Measurements from ENCODE around the gene TGM1.
A peak's percentile ranks its signal among the peaks of the same experiment; 100 is the strongest.

The TGM1 gene

DNA sequence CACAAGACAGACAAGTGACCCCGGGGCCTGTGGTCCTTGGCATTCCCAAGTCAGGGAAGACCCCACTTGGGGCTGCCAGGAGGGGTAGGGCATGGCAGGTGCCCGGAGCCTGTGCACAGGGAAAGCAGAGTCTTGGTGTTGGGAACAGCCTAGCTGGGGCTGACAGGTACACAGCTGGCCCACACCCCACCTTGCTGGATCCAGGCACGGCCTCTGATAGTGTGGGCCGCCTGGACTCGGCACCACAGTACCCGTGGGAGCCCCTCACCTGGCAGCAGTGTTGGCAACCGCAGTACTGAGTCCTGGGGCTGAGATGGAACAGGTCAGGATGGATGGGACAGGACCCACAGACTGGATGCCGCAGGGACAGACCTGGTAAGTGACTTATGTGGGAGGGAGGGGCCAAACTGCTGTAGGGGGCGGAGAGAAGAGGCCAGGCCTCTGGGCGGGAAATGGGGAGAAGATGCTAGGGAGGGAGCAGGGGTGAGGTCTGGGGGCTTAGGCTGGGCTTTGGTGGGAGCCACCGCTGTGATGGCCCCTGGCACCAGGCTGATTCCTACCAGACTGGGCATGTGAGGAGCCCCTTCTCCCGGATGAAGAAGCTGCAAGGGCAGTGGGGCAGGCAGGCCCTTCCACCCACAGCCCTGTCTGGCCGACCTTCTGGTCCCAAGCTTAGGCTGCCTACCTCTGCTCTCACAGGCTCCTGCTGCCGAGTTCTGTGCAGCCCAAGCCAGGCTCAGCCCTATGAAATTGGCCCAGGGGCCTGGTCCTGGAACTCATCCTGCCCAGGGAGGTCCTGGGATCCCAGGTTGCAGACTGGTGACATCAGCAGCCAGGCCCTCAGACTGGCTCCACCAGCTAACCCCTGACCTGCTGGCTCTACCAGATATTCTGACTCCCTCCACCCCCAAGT is at the start of gene TGM1:
TSS of gene TGM1 (minus strand) at position 357 of the 913 bp plus-strand sequence. CDS start 825 bp downstream, outside the sequence.
- no peak for DNase-seq (ENCODE audit: low spot score)

DNA sequence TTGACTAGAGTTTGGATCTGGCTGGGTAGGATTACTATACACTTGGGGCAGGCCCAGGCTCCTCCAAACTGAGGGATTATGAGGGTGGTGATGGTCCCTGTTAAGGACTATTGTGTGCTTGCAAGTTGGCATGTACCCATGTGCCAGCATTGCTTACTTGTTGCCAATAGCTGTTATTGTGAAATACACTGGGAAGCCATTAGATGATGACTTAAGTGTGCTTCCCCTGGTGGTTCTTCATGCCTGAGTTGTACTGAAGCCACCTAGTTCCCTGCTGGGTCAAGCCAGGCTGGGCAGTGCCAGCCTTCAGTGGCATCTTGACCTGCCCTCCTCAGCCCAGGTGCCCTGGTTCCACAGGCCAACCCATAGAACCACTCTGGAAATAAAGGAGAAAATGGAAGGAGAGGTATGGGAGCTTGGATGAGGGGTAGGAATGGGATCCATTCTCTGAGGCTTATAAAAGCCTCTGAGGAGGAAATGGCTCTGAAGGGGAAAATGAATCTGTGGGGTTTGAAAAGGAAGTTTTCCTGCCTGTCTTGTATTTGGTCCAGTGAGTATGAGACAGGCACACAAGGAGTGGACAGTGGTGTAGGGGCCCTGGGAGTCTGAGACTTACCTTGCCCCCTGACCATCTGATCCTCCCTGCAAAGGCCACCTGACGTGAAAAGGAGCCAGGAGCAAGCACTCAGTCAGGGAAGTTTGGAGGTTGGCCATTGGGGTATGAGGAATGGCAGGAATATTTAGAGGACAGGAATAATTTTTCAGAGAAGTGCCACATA is 49.0 kb upstream of the TGM1 start:
- no peak for DNase-seq (ENCODE audit: low spot score)

DNA sequence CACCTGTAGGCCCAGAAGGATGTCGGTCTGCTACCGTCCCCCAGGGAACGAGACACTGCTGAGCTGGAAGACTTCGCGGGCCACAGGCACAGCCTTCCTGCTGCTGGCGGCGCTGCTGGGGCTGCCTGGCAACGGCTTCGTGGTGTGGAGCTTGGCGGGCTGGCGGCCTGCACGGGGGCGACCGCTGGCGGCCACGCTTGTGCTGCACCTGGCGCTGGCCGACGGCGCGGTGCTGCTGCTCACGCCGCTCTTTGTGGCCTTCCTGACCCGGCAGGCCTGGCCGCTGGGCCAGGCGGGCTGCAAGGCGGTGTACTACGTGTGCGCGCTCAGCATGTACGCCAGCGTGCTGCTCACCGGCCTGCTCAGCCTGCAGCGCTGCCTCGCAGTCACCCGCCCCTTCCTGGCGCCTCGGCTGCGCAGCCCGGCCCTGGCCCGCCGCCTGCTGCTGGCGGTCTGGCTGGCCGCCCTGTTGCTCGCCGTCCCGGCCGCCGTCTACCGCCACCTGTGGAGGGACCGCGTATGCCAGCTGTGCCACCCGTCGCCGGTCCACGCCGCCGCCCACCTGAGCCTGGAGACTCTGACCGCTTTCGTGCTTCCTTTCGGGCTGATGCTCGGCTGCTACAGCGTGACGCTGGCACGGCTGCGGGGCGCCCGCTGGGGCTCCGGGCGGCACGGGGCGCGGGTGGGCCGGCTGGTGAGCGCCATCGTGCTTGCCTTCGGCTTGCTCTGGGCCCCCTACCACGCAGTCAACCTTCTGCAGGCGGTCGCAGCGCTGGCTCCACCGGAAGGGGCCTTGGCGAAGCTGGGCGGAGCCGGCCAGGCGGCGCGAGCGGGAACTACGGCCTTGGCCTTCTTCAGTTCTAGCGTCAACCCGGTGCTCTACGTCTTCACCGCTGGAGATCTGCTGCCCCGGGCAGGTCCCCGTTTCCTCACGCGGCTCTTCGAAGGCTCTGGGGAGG is 47.9 kb upstream of the TGM1 start, which contains the start of gene LTB4R:
TSS of gene LTB4R (plus strand) at position 857 of the 959 bp plus-strand sequence. CDS start 4,150 bp downstream, outside the sequence.
- no peak for DNase-seq (ENCODE audit: low spot score)

DNA sequence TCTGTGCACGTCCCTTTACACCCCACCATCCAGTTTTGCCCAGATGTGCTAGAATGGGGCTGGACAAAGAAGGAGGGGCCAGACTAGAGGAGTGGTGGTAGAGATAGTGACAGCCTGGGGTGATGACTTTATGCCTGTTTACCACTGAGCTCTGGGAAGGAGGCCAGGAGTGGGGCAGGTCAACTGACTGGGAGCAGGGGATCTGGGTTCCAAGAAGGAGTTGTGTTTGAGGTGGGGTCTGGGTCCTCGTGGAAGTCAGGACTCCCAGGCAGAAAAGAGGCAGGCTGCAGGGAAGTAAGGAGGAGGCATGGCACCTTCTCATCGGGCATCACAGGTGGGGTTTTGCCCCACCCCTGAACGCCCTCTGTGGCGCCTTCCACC is 47.3 kb upstream of the TGM1 start:
- DNase-seq (ENCODE audit: low spot score), result no peak

DNA sequence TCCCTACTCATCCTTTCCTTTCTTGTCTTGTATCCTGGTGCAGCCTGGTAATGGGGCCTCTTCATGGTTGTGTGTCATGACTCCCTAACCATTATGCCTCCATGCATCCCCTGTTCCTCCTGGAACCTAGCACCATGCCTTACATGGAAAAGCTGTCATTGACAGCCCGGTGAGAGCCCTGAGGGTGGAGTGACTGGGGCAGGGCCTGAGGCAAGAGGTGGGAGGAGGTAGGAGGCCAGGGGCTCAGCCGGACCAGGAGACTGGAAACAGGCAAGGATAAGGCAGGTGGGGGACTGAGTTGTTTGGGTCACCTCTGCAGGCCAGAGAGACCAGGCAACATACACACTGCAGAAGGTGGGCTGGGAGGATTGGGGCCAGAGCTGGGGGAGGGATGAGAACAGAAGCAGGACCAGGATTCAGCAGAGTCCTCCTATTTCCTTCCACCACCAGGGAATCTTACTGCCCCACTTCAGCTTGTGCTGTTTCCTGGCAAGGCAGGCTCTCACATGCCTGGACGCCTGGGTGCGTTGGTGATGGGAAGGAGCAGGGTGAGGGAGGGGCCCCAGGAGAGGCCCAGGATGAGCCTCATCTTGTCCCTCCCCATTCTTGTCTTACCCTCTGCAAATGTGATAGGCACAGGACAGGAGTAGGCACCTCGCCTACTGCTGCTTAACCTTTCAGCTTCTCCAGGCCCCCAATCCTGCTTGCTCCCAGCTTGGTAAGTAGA is 46.7 kb upstream of the TGM1 start, which contains the start of gene LTB4R2:
TSS of gene LTB4R2 (plus strand) at position 603 of the 727 bp plus-strand sequence. CDS start 525 bp downstream, outside the sequence.
- DNase-seq (ENCODE audit: low spot score), result no peak

DNA sequence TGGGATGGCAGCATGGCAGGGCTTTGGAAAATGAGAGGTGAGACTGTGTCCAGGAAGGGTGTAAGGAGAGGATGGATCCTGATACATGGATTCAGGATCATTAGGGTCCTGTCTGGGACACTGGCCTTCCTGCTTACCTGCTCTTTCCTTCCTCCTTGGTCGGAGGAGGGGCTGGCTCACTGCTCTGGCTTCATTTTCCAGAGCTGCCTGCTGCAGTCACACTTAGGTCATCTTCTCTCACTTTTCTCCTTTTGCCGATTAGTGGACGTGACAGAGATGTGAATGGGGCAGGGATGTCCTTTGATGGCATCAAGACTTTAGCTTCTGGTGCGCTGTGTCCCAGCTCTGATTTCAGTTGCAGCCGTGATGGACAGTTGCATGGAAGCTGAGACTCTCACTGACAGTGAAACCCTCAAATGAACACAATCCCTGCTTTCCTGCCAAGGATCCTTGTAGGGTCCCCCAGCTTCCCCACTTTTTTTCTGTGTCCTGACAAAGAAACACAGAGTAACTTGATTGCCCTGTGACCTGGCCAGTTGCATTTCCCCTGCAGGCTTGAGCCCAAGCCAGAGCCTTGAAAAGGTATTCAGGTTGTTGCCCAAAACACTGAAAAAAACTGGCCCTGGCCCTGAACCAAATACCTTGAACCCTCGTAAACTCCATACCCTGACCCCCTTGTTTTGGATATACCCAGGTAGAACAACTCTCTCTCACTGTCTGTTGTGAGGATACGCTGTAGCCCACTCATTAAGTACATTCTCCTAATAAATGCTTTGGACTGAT is 45.6 kb upstream of the TGM1 start:
- no peak for DNase-seq (ENCODE audit: low spot score)

DNA sequence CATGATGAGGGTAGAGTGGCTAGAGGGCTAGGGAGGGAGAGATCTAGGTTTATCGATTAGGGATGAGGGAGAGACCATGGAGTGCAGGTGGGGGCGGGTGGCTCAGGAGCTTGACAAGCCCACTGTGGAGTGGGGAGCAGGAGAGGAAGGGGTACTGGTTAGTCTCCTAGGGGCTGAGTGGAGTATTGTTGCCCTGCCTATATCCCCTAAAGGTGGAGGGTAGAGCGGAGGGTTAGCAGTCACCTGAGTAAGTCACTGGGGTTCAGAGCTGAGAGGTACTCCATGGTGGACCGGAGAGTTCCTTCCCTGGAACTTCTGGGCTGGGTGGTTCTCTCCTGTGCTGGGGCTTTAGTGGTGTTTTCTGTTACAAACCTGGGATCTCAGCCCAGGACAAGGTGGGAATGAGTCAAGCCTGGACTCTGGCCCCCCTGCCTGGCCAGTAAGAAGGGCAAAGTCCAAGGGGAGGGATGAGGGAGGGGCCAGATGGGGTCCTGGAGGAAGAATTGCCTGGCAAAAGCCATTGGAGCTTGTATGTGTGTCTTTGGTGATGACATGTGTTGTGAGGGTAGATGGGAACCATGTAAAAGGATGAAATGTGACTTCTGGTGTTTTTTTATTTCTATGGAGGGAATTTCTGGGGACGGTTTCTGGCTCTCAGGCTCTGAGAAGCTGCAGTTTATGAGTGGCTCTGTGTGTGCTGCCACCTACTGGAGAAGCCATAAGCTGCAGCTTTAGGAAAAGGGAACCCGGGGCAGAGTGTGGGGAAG is 44.8 kb upstream of the TGM1 start, which contains the start of gene CIDEB:
TSS of gene CIDEB (minus strand) at position 403 of the 767 bp plus-strand sequence. CDS start at position 284, 119 bp downstream.
- peak; percentile 67 for DNase-seq (ENCODE audit: low spot score)

DNA sequence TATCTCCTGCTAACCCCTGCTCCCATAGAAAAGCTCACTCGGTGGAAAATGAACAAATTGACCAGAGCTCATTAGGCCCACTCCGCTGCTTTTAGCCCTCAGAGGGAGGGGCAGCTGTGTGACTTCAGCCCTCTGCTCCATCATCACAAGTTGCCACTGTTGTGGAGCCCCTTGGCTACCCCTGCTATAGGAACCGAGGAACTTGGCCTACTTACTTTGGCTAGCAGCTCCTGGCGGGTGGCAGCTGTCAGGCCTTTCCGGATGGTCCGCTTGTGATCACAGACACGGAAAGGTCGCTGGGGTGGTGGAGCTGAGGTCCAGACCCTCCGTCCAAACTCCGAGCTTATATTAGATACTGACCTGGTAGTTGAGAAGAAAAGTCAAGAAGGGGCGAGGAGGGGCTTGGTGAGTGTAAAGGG is 44.2 kb upstream of the TGM1 start:
- no peak for DNase-seq (ENCODE audit: low spot score)

DNA sequence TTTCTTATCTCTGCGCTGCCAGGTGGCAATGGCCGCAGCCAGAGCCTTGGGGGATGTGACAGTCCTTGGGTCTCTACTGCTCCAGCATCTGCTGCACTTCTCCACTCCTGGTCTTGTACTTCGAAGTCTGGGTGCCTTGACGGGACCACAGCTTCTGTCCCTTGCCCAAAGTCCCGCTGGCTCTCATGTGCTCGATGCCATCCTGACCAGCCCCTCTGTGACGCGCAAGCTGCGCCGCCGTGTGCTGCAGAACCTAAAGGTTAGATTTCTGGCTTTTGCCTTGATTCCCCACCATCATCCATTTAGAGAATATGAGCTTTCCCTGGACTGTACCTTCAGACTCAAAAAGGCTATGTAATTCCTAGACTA is 41.0 kb upstream of the TGM1 start:
- DNase-seq (ENCODE audit: low spot score), result no peak

DNA sequence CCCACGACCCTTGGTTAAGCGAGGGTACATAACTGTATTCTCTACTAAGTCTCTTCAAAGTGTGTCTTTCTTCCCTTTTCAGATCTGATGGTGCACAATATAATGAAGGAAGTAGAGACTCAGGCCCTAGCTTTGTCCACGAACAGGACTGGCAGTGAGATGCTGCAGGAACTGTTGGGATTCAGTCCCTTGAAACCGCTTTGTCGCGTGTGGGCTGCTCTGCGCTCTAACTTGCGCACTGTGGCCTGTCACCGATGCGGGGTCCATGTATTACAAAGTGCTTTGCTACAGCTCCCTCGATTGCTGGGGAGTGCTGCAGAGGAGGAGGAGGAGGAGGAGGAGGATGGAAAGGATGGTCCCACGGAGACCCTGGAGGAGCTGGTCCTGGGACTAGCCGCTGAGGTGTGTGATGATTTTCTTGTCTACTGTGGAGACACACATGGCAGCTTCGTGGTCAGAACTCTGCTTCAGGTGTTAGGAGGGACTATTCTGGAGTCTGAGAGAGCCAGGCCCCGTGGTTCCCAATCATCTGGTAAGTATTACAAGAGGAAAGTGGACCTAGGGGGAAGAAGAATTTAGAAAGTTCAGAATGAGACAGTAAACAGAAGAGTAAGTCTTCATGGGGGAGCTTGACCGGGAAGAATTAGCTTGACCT is 37.5 kb upstream of the TGM1 start:
- no peak for DNase-seq (ENCODE audit: low spot score)

DNA sequence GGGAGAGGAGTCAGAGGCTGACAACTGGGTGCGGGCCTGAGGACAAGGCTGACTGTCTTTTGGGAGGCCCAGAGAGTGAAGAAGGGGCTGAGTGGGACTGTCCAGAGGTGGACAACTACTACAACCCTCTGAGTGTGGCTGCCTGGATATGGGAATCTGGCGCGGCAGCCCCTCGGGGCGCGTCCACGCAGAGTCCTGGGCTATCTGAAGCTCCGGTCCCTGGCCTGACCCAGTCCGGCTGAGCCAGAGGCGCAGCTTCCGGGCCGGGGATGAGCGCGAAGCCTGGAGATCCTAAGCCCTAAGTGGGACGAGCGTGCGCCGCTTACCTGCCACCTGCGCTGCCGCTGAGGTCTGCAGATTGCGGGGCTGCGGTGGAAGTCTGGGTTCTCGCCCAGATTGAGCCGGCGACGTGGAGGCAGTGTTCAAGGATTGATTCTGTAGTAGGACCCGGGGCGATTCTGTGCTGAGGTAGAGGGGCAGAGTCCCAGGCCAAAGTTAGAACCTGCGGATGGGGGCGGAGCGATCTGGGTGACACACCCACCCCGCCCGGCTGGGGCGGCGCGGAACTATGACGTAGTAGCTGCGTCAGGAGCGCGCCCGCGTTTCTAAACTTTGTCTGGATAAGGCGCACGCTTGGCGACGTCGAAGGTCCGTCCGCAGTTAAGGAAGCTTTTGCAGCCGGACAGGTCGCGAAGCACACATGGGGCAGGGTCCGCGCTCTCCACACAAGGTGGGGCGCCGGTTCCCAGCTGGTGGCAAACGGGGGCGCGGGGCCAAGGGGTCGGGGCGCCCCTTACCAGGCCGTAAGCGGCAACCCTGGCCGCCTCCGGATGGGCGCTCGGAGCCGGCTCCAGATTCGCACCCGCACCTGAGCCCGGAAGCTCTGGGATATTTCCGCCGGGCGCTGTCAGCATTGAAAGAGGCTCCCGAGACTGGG is 36.5 kb upstream of the TGM1 start, which contains the start of the genes DHRS1 and NOP9:
TSS of gene DHRS1 (minus strand) at position 526 of the 937 bp plus-strand sequence. CDS start 674 bp downstream, outside the sequence.
TSS of gene NOP9 (plus strand) at position 596 of the 937 bp plus-strand sequence. CDS start at position 701, 105 bp downstream.
- peak; percentile 96 for DNase-seq (ENCODE audit: low spot score)

DNA sequence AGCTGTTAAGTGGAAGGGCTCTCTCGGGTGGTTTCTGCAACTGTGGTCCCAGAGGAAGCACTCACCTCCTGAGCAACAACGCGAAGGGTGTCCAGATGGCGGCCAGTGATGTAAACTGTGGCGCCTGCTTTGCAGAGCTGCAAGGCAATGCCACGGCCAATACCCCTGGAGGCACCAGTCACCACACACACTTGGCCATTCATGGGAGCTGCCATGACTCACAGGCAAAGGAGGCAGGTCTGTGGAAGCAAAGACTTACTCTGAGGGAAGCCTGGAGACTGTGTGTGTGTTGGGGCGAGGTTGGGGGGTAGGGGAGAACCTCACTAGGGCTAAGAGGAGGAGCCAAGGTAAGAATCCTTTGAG is 35.9 kb upstream of the TGM1 start:
- DNase-seq (ENCODE audit: low spot score), result no peak

DNA sequence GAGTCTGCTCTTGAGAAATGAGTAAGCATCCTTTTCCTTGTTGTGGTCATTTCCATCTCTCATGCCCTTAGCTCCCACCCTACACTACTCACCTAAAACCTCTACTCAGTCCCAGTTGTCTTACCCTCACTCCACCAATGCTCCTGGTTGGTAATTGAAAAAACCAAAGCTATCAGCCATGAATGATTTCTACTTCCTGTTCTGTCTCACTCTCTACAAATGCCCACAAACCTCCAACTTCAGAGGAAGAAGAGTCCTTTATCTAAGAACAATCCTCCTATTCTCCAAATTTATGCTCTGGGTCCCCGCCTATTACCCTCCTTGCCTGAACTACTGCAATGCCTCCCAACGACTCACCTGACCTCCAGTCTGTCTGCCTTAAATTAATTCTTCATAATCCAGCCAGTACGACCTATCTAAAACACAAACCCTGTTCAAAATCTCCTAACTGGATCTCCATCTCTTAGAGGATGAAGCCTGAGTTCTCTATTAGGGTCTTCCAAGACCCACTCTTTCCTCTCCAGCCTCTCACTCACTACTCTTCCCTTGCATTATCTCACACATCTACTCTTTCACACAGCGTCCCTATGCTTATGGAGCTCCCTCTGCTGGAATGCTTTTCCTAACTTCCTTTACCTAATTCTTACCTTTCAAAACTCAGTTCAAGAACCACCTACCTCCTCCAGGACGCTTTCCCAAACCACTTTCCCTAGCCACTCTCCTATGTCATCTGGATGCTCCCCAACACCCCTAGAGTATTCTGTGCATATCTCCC is 34.4 kb upstream of the TGM1 start:
- no peak for DNase-seq (ENCODE audit: low spot score)

DNA sequence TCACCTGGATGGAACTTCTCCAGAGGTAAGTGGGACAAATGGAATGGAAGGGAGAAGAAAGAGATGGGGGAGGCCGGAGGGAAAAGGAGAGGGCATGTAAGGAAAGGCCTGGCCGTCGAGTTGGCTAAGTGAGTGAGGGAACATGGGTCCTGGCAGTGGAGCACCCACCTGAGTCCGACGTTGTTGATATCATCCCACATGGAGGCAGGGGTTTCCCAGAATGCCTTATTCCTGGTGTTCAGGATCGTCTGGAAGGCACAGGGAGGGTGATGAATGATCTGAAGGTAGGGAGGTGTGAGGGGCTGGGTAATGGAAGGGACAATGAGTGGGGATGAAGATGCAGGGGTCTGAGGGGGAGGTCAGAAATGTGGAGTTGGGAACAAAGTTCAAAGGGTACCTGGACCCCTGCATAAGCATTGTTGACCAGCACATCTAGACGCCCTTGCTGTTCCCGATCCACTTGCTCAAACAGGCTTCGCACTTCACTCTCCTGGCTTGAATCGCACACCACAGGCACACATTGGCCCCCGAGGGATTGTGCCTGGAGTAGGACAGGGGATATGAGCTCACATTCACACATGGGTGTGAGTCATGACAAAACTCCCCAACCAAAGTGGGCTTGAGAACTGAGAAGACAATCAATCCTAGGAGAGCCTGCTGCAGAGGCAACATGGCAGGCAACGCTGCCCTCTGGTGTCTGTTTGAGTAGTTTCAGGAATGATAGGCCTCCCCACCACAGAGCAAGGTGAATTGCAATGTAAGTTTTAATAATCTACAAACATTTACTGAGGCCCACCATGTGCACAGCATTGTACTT is 33.6 kb upstream of the TGM1 start:
- DNase-seq (ENCODE audit: low spot score), result peak; percentile 70

DNA sequence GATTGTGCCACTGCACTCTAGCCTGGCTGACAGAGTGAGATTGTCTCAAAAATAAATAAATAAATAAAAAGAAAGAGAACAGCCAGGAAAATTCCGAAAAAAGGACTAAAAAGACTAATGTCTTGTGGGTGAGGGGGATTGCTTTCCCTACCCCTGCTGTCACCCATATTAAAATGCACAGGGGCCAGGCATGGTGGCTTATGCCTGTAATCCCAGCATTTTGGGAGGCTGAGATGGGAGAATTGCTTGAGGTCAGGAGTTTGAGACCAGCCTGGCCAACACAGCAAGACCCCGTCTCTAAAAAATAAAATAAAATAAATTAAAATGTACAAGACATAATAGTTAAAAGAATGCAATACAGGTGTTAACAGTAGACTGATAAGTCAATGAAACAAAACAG is 30.5 kb upstream of the TGM1 start:
- DNase-seq (ENCODE audit: low spot score), result no peak

Measured in ecto neural progenitor cell (in vitro differentiated cells).